Pancreas (tissue), 10 donors: Measurements from ENCODE around the gene PRDM15. TPM values are rescaled to one million over a fixed set of nuclear protein-coding genes. Genes with fewer than 3 reads are reported as not detected.

Source experiments
- ATAC-seq, 4 donors: fragments of 200-7000 bp; cut with Tn5 transposase; one replicate each; pipeline versions ENCODE4 v1.8.0 to v1.9.1; 2020; ENCODE audit warnings: mild to moderate bottlenecking in 4 of 4, moderate library complexity in 4 of 4
- DNase-seq, 6 donors: peaks; one replicate each; pipeline ENCODE4 v3.0.0-alpha.2; 2020
- FAIRE-seq: peaks from 2 replicates; lab custom pipeline; 2012; peaks lifted over from hg19 to GRCh38; lab: Jason Lieb, UNC
- H3K27ac ChIP-seq, 4 donors: fragments of 200-600 bp; sonication (generic); 1 replicate in 3 of 4; 2 replicates in 1 of 4; pipeline versions ENCODE4 v1.5.0 to v1.8.0; 2020
- H3K27me3 ChIP-seq, 4 donors: fragments of 200-600 bp; one replicate each; pipeline ENCODE4 v1.8.0; 2021
- H3K36me3 ChIP-seq, 3 donors: fragments of 200-600 bp; sonication (generic) in 1 of 3; one replicate each; pipeline versions ENCODE4 v1.5.0 to v1.8.0; 2020 to 2021
- H3K4me1 ChIP-seq, 3 donors: fragments of 200-600 bp; one replicate each; pipeline ENCODE4 v1.8.0; 2021
- H3K4me3 ChIP-seq, 4 donors: fragments of 200-600 bp; sonication (generic) in 2 of 4; one replicate each; pipeline versions ENCODE4 v1.5.0 to v1.8.0; 2020 to 2021
- H3K9me3 ChIP-seq, 4 donors: fragments of 200-600 bp; one replicate each; pipeline ENCODE4 v1.8.0; 2021
- CTCF ChIP-seq, 4 donors: fragments of 200-600 bp; sonication (generic) in 3 of 4; IDR thresholded peaks; one replicate each; pipeline versions ENCODE4 v1.5.0 to v1.8.0; 2021; ENCODE audit warnings: antibody characterized with exemption in 4 of 4
- WGBS, 2 donors: extraction: QIAGEN DNeasy Blood & Tissue Kit; methylation state at CpG; one replicate each; pipeline ENCODE4 v1.1.7; 2013; 5-methylcytosine and 5-hydroxymethylcytosine counted together
- intact Hi-C, 3 donors: fragments of 100-400 bp; cut with DNase I; formaldehyde crosslinking; loops; one replicate each; pipeline versions ENCODE4 v1.11.1 to v1.14.2; 2022
- polyA plus RNA-seq, 2 donors: library from polyadenylated mRNA; stranded (reverse); fragments of 200-250 nt; gene quantifications; one replicate each; pipeline ENCODE4 v1.2.3, GENCODE V29; 2013
- total RNA-seq, 6 donors: library from RNA; stranded (reverse); fragmentation: NEBNext Ultra II Directional in 4 of 6; extraction: Animal tissue kit (Norgen Biotek cat#: 25700) in 4 of 6; gene quantifications; one replicate each; pipeline versions ENCODE4 v1.2.1 to v1.2.4, GENCODE V29; 2021 to 2023
- donor health status: healthy with polysubstance abuse.
- donor health status: DM: no; HTN: no; CAD: no; lungs with moderate emphysema.
- donor health status: DM: no; HTN: no; CAD: no.
- donor health status: control.
- donor health status: control.
- donor health status: Bipolar disorder and iron deficiency.
- donor health status: DM: yes; HTN: yes; CAD: no.
- donor health status: DM: no; HTN: no; CAD: no.
- donor health status: DM: no; HTN: no; CAD: no.
- donor health status: DM: yes; HTN: yes; CAD: no.

The PRDM15 gene
- total and polyA plus RNA-seq, 8 donors: 1.6 to 3.9 (median 3.4) TPM

GRCh38 chr21:41766883-41767605, 112.1 kb downstream of the PRDM15 start, which contains the start of gene RIPK4:
Gene RIPK4, minus strand, starts transcription at chr21:41767052. Its CDS starts 11 bp downstream, at chr21:41767041.
- TF ChIP-seq CTCF (IDR thresholded peaks at IDR 0.05): no peak
- intact Hi-C loops: no loop called here
- Histone ChIP-seq H3K36me3 (no peaks in the 10 kb centered on the region), H3K4me3 (peak within 1 kb of the TSS; percentile 53 to 79 (median 74)), H3K9me3 (no peaks in the 10 kb centered on the region), H3K27me3 (no peaks in the 10 kb centered on the region), H3K4me1 (peaks cover 24 to 41% (median 32%) of the 10 kb centered on the region in 3 donors), H3K27ac (peak within 1 kb of the TSS; percentile 82 to 96 (median 93))
- peak; percentile 75 to 87 (median 80) for ATAC-seq
- 1% methylated on average over 41 to 53 of the region's 53 CpGs for WGBS, 2 donors
- DNase-seq: peak; percentile 87 to 98 (median 94)
- FAIRE-seq: no peak

DNA sequence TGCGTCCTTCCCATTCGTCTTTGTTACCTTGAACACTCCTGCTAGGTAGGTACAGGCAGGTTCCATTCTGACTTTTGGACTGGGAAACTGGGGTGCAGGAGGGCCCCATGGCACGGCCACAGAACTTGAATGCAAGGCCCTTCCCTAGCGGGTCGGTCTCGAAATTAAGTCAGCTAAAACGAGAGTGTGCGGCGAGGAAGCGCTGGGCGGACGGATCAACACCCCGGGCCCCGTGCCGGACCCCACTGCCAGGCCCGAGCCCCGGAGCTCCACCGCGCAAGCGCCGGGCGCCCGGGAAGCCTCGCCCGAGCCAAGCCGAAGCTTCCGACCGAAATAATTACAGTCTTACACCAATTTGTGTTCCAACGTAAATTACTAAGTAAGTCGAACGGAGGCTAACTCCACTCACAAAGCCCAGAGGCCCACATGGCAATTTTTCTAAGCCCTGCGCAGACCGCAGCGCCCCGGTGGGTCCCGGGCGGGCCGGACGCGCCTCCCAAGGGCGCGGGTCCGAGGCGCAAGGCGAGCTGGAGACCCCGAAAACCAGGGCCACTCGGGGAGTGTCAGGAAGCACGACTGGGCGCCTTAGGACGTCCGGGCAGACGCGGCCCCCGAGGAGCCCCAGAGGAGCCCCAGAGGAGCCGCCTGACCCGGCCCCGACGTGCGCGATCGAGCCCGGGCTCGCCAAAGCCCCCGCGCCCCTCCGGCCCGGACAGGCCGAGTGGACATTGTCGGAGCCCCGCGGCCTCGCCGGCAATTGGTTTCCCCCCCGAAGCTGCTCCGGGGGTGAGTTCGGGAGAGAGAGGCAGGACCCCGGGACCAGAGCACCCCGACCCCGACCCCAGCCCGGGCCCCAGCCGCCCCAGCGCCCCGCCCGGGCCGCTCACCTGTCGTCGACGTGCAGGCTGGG, 112.9 kb downstream of the PRDM15 start:
- FAIRE-seq: no peak
- H3K27me3 ChIP-seq: no peaks in the 10 kb centered on the region
- ATAC-seq: peak in 3 of 4 donors; percentile 8 to 42 (median 21)
- intact Hi-C loops: no loop called here
- 2% methylated on average over 72 to 88 of the region's 88 CpGs for WGBS, 2 donors
- DNase-seq: peak in 2 of 6 donors; percentile 48 to 75
- H3K9me3 ChIP-seq: no peaks in the 10 kb centered on the region
- no peaks in the 10 kb centered on the region for H3K36me3 ChIP-seq
- H3K27ac ChIP-seq: peak overlapping the region; percentile 82 to 96 (median 93)
- H3K4me3 ChIP-seq: peak overlapping the region; percentile 53 to 79 (median 74)
- TF ChIP-seq CTCF (IDR thresholded peaks at IDR 0.05): no peak
- H3K4me1 ChIP-seq: peaks cover 29 to 47% (median 36%) of the 10 kb centered on the region in 3 donors

DNA sequence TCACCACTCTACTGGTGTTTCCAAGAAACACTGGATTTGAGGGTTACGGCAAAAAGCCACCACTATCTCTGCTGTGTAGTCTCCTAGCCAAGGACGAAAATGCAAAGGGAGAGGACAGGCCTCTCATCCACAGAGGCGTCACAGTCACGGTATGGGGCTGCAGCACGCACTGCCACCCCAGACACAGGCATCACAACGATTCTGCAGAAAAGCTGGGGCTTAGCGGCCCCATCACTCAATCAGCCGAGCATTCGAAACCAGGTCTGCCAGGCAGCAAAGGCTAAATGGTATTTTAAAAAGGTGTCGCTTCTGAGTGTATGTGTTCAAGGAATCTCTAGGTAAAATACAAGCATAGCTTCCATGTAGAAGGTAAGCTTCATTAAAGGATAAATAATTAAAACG, 113.7 kb downstream of the PRDM15 start:
- Histone ChIP-seq H3K27ac (peak overlapping the region; percentile 33 to 96 (median 93)), H3K36me3 (no peaks in the 10 kb centered on the region), H3K4me3 (peak overlapping the region; percentile 53 to 79 (median 74)), H3K4me1 (peaks cover 29 to 51% (median 36%) of the 10 kb centered on the region in 3 donors), H3K9me3 (no peaks in the 10 kb centered on the region), H3K27me3 (no peaks in the 10 kb centered on the region)
- peak in 2 of 6 donors; percentile 24 to 57 for DNase-seq
- intact Hi-C loops: no loop called here
- no peak for TF ChIP-seq CTCF (IDR thresholded peaks at IDR 0.05)
- WGBS, 2 donors: 13 to 20% methylated on average over 11 of the region's 11 CpGs
- no peak for FAIRE-seq
- no peak for ATAC-seq

DNA sequence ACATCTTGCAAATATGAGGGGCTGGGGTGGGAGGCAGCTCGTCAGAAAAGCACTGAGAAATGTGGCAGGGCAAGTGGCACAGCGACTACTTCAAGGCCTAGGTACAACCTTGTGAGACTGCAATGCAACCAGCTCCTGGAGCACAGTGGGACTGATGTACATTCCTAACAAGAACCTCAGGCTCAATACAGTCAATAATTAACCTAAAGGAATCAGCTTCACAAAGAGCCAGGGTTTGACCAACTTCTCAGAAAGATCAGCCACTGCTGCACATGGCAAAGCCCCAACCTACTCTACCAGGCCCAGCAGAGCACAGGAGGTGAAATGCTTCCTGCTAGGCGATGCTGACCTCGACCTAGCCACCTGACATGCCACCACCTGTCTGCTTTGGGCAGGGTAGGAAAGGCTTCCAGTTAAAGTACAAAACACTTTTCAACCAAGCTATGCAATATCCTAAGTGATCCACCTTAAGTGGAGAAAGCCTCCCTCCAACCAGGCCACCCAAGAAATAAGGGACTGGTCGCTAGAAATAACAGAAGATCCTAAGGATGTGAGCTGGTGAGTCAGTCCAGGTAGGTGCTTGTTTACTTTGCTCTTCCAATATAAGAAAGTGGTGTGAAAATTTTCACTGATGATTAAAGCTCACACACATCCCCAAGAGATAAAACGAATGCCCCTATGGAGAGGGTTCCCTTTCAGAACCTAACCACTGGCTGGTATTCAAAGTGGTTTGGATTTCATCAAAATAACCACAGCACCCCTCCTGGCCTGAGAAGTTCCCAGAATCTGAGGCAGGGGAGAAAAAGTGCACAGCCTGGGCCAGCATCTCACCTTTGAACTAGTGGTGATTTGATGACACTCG, 114.4 kb downstream of the PRDM15 start:
- H3K27me3 ChIP-seq: no peaks in the 10 kb centered on the region
- FAIRE-seq (no peak), ATAC-seq (peak in 3 of 4 donors; percentile 6 to 21 (median 17)), DNase-seq (peak in 4 of 6 donors; percentile 51 to 70 (median 65))
- H3K9me3 ChIP-seq: no peaks in the 10 kb centered on the region
- peak overlapping the region; percentile 33 to 96 (median 93) for H3K27ac ChIP-seq
- H3K4me3 ChIP-seq: peak overlapping the region in 3 of 4 donors; percentile 74 to 79 (median 74)
- TF ChIP-seq CTCF (IDR thresholded peaks at IDR 0.05): no peak
- intact Hi-C loops: no loop called here
- WGBS, 2 donors: 13 to 19% methylated on average over 7 of the region's 7 CpGs
- no peaks in the 10 kb centered on the region for H3K36me3 ChIP-seq
- H3K4me1 ChIP-seq: peaks cover 29 to 50% (median 36%) of the 10 kb centered on the region in 3 donors
